Stimulated activated CD4-positive, alpha-beta T cell treated with anti-CD3 and anti-CD28 coated beads, Interleukin-4, amount 100 ng/mL, for 4 hours (primary cell): ENCODE data around the gene ATP13A3.

Experiments
- DNase-seq, 2 experiments: peaks; one replicate each; pipeline ENCODE4 v3.0.0-alpha.2; 2020

ATP13A3 gene

GRCh38 chr3:194475138-194475932 lies 11.5 kb downstream of the ATP13A3 start:
- no peak for DNase-seq

- DNase-seq: no peak
Measured at GRCh38 chr3:194474675-194475074, 12.1 kb downstream of the ATP13A3 start.

DNA sequence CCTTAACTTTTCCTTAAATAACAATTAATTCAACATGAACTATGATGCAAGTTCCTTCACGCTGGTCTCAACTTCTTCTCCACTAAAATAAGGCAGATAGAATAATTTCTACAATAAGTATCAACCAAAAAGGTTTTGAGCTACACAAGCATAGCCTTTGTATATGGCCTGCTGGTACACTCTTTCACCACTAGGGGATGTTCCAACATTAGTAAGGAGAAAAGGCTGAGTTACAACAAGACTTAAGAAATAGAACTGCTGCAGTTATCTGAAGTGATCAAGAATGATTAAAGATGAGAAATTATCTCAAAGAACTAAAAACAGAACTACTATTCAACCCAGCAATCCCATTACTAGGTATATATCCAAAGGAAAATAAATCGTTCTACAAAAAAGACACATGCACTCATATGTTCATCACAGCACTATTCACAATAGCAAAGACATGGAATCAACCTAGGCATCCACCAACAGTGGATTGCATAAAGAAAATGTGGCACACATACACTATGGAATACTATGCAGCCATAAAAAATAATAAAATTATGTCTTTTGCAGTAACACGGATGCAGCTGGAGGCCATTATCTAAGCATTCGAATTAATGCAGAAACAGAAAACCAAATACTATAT lies 14.4 kb downstream of the ATP13A3 start:
- DNase-seq: peak in 1 of 2 experiments; percentile 9

GRCh38 chr3:194471863-194472262 lies 14.9 kb downstream of the ATP13A3 start:
- DNase-seq: no peak

- no peak for DNase-seq
Measured at GRCh38 chr3:194470615-194471014, 16.2 kb downstream of the ATP13A3 start.

DNA sequence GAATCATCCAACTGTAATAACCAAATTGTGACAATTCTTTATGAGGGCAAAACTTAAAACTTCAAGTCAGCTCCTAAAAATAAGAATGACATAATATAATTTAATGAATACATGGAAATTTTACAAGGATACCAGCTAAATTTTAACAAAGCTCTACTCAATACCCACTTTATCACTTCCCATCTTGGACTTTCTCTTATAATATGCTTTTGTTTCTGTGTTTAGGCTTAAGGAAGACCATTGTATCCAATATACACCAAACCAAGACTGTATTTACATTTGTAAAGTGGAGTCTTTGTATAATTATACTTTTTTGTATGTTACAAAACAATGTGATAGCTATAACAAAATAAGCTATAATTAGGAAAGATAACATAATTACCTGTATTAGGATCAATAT lies 16.8 kb downstream of the ATP13A3 start:
- DNase-seq: no peak

- DNase-seq: no peak
Measured at GRCh38 chr3:194468086-194468485, 18.7 kb downstream of the ATP13A3 start.

DNA sequence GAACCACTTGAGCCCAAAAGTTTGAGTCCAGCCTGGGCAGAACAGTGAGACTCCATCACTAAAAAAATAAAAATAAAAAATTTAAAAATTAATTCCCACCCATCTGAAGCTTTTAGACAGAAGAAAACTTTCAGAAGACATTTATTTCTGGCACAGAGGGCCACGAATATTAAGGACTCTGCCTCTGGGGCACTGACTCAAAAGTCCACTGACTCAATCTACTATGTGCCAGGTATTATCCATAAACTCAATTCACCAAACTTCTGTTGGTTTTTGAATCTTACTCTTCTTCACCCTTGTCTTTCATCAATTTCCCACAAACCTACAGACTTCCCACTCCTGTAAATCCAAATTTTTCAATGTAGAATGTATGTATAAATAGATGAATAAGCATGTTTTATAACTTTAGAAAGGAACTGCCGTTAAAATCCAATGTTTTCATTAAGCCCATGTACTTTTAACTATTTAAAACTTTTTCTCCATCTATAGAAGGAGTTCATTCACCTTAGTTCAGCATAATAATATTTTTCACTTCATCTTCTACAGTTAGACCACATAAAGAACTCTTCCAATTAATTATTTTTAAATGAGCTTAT lies 19.9 kb downstream of the ATP13A3 start:
- DNase-seq: no peak

GRCh38 chr3:194465920-194466570 lies 20.8 kb downstream of the ATP13A3 start:
- DNase-seq: no peak

DNA sequence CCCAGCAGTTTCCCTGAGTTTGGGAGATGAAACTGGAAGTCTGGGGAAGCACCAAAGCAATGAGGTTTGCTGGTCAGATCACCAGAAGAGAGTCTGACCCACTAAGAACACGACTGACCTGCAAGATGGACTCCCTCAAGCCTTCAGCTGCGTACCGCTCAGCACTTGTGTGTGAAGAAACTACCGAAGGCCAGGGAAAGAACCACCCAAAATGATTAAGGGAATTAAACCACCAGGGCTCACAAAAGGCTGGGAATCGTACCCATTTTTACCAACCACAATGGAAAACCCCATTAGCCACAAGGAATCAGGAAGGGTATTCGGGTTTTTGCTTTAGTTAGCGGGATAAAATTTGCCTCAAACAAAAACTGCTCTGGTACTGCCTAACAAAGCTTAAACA lies 21.6 kb downstream of the ATP13A3 start:
- DNase-seq: no peak

GRCh38 chr3:194464692-194465091 lies 22.1 kb downstream of the ATP13A3 start:
- DNase-seq: no peak

DNA sequence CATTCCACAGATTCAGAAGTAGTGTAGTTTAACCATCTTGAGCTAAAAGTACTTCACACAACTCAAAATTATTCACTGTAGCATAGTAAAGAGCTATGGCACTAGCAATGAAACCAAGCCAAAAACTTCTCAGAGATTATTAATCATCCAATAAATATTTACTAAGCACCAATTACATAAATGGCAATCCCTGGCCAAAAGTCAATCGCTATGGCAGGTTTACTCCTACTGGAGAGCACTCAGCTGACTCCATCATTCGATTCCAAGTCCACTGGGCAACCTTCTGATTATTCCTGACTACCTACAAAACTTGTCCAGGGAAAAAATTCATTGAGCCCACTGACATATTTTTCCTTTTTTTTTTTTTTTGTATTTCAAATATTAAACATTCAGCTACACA lies 23.9 kb downstream of the ATP13A3 start:
- DNase-seq: no peak

DNA sequence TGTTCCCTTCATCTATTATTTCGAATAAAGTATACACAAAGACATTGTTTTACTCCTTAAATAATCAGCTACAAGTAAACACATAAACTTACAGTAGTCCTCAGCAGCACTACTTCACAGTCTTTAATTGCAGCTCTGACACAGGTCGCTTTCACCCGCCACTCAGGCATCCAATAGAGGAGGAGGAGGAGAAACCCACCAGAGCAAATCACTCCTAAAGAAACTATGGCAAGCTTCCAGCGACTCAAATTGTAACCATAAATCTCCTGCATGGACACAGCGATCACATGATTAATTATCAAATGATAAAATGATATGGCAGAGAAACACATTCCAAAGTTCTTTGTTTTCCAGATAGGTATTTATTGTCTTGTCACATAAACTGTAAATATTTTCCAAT lies 26.2 kb downstream of the ATP13A3 start:
- DNase-seq: no peak

- DNase-seq: no peak
Measured at GRCh38 chr3:194458131-194458530, 28.7 kb downstream of the ATP13A3 start.

DNA sequence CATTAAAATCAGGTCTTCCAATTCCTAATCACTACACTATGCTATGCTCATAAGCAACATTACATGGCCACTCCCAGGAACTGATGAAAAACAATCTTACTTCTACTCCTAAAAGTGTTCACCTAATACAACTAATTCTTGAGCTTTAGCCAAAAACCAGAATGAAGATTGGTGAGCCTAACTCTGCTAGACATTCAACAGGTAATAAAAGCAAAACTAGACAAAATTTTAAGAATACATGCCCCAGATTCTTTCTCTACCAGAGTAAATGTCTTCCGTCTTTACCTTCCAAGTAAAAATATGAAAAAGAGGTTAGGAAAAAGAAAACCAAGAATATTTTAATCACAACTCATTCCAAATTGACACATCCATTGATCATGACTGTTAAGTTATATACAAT lies 31.3 kb downstream of the ATP13A3 start:
- DNase-seq: no peak

- DNase-seq: no peak
Measured at GRCh38 chr3:194450341-194450740, 36.5 kb downstream of the ATP13A3 start.

DNA sequence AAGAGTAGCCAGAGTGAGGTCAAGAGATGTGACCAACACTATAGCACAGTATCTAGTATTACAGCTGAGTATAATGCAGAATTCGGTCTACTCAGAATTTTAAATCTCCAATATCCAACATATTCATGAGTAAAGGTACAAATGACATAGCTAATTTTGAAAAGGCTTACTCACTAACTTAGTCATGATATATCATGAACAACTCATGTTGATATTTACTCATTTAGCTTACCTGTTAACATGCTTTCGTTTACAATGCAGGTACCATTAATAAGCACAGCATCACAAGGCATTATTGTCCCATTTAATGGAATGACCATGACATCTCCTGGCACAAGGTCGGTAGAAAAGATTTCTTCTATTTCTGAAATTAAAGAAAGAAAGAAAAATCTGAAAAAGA lies 36.9 kb downstream of the ATP13A3 start:
- no peak for DNase-seq

- no peak for DNase-seq
Measured at GRCh38 chr3:194447657-194448056, 39.1 kb downstream of the ATP13A3 start.

DNA sequence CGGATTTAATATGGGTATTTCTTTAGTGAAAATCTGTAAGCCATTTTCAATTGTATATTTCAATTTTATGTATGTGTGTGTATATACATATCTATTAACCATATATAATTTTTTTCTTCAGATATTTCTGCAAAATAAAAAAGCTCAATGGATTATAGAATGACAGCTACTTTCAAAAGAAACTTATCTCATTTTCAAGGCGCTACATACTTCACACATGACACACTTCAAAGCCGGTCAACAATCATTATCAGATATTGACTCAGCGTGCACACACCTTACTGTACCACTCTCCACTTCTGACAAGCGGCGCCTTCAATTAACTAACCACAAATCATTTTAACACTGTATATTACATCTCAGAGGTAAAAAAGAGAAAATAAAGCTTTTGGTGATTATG lies 39.6 kb downstream of the ATP13A3 start:
- DNase-seq: no peak

GRCh38 chr3:194446754-194447153 lies 40.0 kb downstream of the ATP13A3 start:
- DNase-seq: no peak

- DNase-seq: no peak
Measured at GRCh38 chr3:194446172-194446571, 40.6 kb downstream of the ATP13A3 start.

DNA sequence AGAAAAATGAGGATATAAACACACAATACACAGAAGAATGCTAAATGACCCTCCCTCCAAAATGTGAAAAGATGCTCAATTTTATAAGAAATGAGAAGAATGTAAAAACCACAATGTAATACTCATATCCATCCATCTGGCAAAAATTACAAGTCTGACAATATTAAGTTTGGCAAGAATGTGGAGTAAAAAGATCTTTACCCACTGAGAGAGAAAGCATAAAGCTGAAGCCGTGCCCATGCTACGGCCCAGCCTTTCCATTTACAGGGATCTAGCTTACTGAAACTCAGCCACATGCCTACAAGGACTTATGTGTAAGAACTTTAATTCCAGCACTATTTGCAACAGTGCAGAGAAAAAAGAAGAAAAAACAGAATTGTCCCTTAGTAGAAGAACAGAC lies 42.9 kb downstream of the ATP13A3 start:
- DNase-seq: no peak

GRCh38 chr3:194440756-194441155 lies 46.0 kb downstream of the ATP13A3 start:
- DNase-seq: no peak
